GM12891 (cell line): ENCODE data around the gene PEAK1.

Source experiments
- PAX5 ChIP-seq: IDR thresholded peaks from 2 replicates; pipeline ENCODE4 v1.6.1; 2011; ENCODE audit warnings: low read length, moderate library complexity, mild to moderate bottlenecking; ENCODE audit not compliant: insufficient read depth, severe bottlenecking
- POLR2A ChIP-seq: IDR thresholded peaks from 2 replicates; pipeline ENCODE4 v1.6.1; 2011; ENCODE audit warnings: low read depth, low read length, control low read depth
- POLR2AphosphoS5 ChIP-seq: IDR thresholded peaks from 2 replicates; pipeline ENCODE4 v1.6.1; 2011; ENCODE audit warnings: low read depth, low read length, control low read depth
- POU2F2 ChIP-seq: IDR thresholded peaks from 2 replicates; pipeline ENCODE4 v1.6.1; 2011; ENCODE audit warnings: low read depth, mild to moderate bottlenecking, control low read depth, low read length, moderate library complexity
- SPI1 ChIP-seq: IDR thresholded peaks from 2 replicates; pipeline ENCODE4 v1.6.1; 2011; ENCODE audit warnings: low read depth, low read length, control low read depth
- TAF1 ChIP-seq: IDR thresholded peaks from 2 replicates; pipeline ENCODE4 v1.6.1; 2011; ENCODE audit warnings: low read depth, low read length, control low read depth

DNA sequence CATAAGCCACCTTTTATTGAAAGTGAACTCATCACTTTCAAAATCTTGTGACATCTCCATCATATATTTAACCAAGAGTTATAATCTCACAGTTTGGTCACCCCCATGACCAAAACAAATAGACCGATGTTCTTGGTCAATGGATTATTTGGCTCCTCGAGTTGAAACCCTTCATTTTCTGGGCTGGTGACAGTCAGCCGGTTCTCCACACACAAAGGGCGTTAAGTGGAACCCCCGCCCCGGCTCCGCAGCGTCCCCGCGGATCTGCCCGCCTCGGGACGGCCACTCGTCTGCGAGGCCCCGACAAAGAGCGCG lies 349.8 kb downstream of the PEAK1 start:
- TF ChIP-seq POLR2A: no peak
- TF ChIP-seq POLR2AphosphoS5: no peak
- no peak for TF ChIP-seq TAF1
- no peak for TF ChIP-seq SPI1
- TF ChIP-seq POU2F2: no peak
- no peak for TF ChIP-seq PAX5
